HG02840 (cell line): Measurements from ENCODE around the gene ZNF497.

Experiments used
- ATAC-seq: cut with Tn5 transposase; IDR thresholded peaks from one replicate; pipeline ENCODE4 v1.9.1; 2021; ENCODE audit warnings: mild to moderate bottlenecking, moderate library complexity, moderate number of reproducible peaks; ENCODE audit not compliant: unreplicated experiment, low FRiP score

Gene ZNF497

DNA sequence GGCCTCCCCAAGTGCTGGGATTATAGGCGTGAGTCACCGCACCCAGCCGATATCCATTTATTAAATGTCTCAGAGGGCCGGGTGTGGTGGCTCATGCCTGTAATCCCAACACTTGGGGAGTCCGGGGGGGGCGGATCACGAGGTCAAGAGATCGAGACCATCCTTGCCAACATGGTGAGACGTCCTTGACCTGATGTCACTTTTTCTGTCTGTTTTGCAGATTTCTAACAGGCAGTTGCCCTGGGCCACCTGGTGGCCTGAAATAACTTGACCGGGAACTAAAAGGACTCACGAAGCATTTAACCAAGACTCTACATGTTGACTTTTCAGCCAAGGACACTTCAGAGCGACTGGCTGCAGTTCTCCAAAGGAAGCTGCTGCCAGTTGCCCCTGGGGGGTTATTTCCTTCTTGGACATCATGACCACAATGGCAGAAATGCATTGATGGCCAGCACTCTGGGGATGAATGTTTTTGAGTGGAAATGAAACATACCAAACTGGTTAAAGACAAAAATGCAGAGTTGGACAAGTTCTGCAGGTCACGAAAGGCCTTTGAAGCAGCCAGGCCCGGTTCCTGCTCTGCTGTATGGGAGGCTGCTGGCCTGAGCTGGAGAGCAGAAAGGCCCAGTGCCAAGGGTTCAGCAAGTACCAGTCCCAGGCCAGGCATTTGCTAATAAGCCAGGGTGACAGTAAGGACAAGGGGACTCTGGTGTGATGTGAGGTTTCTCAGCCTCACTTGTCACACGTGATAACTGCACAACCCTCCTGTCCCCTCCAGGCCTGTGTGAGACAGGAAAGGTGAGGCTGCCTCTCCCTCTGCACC, 10.0 kb upstream of the ZNF497 start:
- no peak for ATAC-seq

GRCh38 chr19:58368561-58369360, 6.2 kb upstream of the ZNF497 start:
- ATAC-seq = no peak

- no peak for ATAC-seq
Observed at GRCh38 chr19:58367698-58368454, 5.3 kb upstream of the ZNF497 start.

DNA sequence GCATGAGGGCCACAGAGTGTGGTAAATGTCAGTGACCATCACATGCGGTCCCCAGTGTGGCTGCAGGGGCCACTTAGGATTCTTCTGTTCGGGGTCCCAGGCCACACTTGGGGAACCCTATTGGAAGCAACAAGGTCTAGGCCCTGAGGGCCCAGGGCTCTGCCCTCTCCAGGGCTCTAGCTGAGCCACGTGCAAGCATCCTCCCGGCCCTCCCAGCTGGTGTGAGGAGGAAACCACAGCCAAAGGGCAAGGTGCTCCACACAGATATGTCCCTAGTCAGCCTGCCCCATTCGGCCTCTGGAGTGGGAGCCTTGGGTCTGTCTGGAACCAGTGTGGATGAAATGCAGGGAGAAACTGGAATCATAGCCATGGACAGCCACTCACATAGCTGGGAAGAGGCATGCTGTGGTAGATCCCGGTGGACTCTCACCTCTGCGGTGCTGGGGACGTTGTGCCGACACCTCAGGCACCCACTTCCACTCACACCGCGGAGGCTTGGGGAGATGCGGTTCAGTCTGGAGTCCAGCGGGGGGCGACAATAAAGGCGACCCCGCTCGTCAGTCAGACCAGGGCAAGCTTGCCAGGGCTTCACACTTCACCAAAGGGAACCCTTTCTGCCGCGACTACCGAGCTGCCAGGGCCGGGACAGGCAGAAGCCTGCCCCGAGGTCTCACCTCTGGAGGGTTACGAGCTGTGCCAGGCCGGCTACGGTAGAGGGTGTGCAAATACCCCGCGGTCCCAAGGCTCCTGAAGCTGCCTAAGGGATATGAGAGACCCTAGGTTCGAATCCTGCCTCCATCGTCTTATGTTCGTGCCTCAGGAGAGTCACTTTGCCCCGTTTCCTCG, 4.3 kb upstream of the ZNF497 start:
- ATAC-seq = no peak

DNA sequence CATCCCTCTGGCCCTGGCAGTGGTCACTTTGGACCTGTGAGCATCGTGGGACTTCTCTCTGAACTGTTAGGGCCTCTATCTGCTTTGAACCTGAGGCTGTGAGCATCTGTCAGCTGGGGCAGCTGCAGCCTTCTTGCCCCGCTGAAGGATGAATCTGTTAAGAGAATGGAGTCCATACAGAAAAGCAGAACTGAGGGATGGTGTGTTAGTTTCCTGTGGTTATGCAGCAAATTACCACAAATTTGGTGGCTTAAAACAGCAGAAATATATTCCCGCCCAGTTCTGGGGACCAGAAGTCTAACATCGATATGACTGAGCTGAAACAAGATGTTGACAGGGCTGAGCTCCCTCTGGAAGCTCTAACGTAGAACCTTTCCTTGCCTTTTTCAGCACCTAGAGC, 1.6 kb upstream of the ZNF497 start:
- ATAC-seq = no peak

DNA sequence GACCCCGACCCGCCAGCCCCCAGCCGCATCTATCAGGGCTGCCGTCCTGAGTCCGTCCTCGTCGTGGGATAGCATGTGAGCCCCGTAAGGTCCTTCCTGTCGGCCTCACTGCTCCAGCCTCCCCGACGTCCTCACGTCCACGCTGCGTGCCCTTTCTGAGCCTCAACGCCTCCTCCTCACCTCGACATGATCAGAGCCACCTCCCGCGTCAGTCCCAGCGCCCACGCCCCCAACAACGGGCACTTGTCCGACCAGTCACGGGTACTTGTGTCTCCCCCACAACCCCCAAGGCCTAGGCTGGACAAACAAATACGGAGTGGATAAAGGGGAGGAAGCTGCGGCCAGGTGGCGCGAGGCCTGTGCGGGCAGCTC, 665 bp downstream of the ZNF497 start:
- ATAC-seq = peak; percentile 11

- no peak for ATAC-seq
Observed at GRCh38 chr19:58357481-58358145, 4.9 kb downstream of the ZNF497 start.

DNA sequence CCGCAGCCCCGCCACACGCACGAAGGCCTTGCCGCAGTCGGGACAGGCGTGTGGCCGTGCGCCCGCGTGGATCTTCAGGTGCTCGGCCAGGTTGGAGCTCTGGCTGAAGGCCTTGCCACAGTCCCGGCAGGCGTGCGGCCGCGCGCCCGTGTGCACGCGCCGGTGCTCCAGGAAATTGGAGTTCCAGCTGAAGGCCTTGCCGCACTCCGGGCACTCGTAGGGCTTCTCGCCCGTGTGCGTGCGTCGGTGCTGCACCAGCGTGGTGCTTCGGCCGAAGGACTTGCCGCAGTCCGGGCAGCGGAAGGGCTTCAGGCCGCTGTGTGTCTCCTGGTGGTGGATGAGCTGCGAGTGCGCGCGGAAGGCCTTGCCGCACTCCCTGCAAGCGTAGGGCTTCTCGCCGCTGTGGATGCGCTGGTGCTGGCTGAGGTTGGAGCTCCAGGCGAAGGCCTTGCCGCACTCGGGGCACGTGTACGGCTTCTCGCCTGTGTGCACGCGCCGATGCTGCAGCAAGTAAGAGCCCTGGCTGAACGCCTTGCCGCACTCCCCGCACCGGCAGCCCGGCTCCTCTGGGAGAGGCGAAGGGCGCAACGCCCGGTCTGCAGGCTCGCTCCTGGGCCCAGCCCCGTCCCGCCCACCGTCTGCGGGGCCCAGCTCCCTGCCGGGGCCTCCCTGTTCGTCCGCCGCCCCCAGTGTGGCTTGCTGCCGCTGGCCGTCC, 5.6 kb downstream of the ZNF497 start:
- ATAC-seq = no peak

- ATAC-seq = no peak
Observed at GRCh38 chr19:58355908-58356765, 6.4 kb downstream of the ZNF497 start.

DNA sequence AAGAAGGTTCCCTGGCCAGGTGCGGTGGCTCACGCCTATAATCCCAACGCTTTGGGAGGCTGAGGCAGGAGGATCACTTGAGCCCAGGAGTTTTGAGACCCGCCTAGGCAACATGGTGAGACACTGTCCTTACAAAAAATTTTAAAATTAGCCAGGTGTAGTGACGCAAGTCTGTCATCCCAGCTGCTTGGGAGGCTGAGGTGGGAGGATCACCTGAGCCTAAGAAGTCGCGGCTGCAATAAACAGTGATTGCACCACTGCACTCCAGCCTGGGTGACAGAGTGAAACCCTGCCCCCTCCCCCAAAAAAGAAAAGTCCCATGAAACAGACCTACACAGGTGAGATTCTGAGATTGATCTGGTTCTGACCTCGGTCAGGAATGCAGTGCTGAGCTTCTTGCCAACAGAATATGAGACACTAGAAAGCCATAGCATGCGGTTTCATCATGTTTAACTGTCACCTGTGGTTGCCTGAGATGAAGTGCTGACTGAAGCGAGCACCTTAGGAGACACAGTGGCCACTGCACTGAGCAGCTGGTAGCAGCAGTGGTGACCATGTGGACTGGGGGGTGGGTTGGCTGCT, 7.2 kb downstream of the ZNF497 start:
- no peak for ATAC-seq

- no peak for ATAC-seq
Observed at GRCh38 chr19:58354478-58355030, 8.0 kb downstream of the ZNF497 start.

DNA sequence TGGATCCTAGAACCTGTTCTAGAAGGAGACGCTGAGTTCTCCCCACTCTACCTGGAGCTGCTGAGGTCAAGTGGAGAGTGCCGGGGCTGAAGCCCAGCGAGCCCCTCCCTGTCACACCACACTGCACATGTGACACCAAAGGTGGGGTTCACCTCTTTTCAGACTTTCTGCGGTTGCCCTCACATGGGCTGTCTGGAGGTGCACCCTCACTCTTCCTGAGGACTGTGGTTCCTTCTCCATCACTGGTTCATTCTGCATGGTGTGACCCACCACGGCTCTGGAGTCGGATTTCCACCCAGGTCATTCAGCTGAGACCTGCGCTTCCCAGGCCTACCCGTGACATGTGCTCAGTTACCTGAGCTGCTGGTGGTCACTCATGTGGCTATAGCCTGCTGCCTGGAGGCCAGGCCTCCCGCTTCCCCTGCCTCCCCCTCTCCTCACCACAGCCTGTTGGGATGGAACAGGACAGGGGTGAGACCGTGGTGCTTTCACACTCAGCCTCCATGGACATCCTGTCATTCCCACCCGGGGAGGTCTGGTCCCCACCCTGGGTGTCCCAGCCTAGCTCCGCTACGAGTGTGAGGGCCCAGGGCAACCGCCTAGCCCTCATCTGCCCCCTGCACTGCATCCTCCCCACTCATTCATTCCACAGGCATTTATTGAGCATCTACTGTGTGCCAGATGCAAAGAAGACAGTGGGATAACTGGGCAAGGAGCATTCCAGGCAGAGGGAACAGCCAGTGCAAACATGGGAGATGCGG, 8.7 kb downstream of the ZNF497 start:
- no peak for ATAC-seq

- no peak for ATAC-seq
Observed at GRCh38 chr19:58352760-58353671, 9.5 kb downstream of the ZNF497 start, which contains the start of gene A1BG. Gene A1BG, minus strand, starts transcription at chr19:58353492. Its CDS starts 55 bp downstream, at chr19:58353437.

DNA sequence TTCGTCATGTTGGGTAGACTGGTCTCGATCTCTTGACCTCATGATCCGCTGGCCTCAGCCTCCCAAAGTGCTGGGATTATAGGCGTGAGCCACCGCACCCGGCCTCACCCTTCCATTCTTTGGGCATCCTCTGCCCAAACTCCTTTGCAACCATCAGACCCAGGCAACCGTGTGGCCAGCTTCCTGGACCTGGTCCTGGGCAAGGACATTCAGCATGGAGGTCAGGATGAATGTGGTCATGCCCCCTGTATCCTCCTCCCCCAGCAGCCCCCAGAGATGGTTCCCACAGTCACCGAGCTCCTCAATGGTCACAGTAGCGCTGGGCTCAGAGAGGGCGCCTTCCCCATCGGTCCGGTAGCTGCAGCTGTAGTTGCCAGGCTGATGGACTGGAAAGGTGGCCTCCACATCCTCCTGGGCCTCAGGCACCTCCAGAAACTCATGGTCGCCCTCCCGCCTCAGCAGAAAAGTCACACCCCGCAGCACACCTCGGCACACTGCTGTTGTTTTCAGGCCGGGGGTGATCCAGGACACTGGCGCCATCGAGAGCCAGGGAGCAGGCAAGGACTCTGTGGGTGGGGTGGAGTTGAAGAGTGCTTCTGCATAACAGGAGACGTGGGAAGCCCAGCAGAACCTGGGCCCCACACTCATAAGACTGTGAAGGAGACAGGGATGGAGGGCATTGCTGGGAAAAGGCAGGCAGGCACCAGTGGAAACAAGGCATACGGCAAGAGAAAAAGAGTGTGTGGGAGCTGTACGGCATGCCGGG, 10.4 kb downstream of the ZNF497 start:
- no peak for ATAC-seq

GRCh38 chr19:58351558-58351878, 11.0 kb downstream of the ZNF497 start:
- no peak for ATAC-seq
